GM12878 (cell line): ENCODE measurements around the gene PLVAP. TPM values are rescaled to one million over a fixed set of nuclear protein-coding genes. Genes with fewer than 3 reads are reported as not detected.

Experiments used
- ATAC-seq: fragments of 200-7000 bp; cut with Tn5 transposase; 3 replicates; pipeline ENCODE4 v1.9.1; 2020; ENCODE audit warnings: mild to moderate bottlenecking, moderate library complexity
- BruUV-seq: library from RNA; stranded (reverse); fragments of 400-500 nt; replicated peaks from 2 replicates; lab custom pipeline; 2021; lab: Mats Ljungman, UMichigan
- CTCF ChIA-PET: fragments of 300-600 bp; sonication (Branson Sonifier 250); formaldehyde crosslinking; extraction: SDS; loops from one replicate; lab custom pipeline; 2021; ENCODE audit warnings: inconsistent platforms; lab: Yijun Ruan, JAX
- POLR2A ChIA-PET: fragments of 350-600 bp; formaldehyde crosslinking; extraction: SDS; loops from one replicate; lab custom pipeline; 2021; ENCODE audit warnings: inconsistent platforms; lab: Charles Lee
- RAD21 ChIA-PET: fragments of 300-600 bp; sonication (Branson Sonifier 250); formaldehyde crosslinking; loops from one replicate; lab custom pipeline; 2023; ENCODE audit warnings: antibody characterized with exemption; ENCODE audit not compliant: unreplicated experiment; lab: Charles Lee
- SMC1A ChIA-PET: fragments of 300-600 bp; sonication (Branson Sonifier 250); formaldehyde crosslinking; loops from one replicate; lab custom pipeline; 2023; ENCODE audit not compliant: unreplicated experiment, uncharacterized antibody; lab: Charles Lee
- DNase-seq: peaks from one replicate; pipeline ENCODE4 v3.0.0-alpha.2; 2011; ENCODE audit warnings: low read depth, low spot score
- FAIRE-seq: peaks from 3 replicates; lab custom pipeline; 2011; peaks lifted over from hg19 to GRCh38; lab: Jason Lieb, UNC
- H2AFZ ChIP-seq: 2 replicates; pipeline ENCODE4 v1.6.0; 2011; ENCODE audit warnings: low read depth, low read length, control low read depth; ENCODE audit not compliant: control insufficient read depth
- H3K27ac ChIP-seq: 2 replicates; pipeline ENCODE4 v1.5.1; 2011; ENCODE audit warnings: control low read depth; ENCODE audit not compliant: control insufficient read depth, insufficient read depth
- H3K27me3 ChIP-seq, 2 experiments: replicated peaks in 1 of 2; 2 replicates each; pipeline versions ENCODE4 v1.6.0 to v1.6.1; 2011; ENCODE audit warnings: low read length in 1 of 2; ENCODE audit not compliant: control insufficient read depth in 2 of 2, insufficient read depth in 2 of 2
- H3K36me3 ChIP-seq, 2 experiments: 2 replicates each; pipeline ENCODE4 v1.5.1; 2011; ENCODE audit warnings: low read length in 1 of 2; ENCODE audit not compliant: control insufficient read depth in 2 of 2, insufficient read depth in 2 of 2
- H3K4me1 ChIP-seq: 2 replicates; pipeline ENCODE4 v1.6.1; 2011; ENCODE audit warnings: mild to moderate bottlenecking, low read length, moderate library complexity, mixed read lengths; ENCODE audit not compliant: control insufficient read depth, insufficient read depth
- H3K4me2 ChIP-seq: 2 replicates; pipeline ENCODE4 v1.6.0; 2011; ENCODE audit warnings: control low read depth; ENCODE audit not compliant: control insufficient read depth, insufficient read depth
- H3K4me3 ChIP-seq: fragments of 200-600 bp; sonication (generic); 2 replicates; pipeline ENCODE4 v1.5.1; 2016
- H3K79me2 ChIP-seq: 2 replicates; pipeline ENCODE4 v1.6.0; 2011; ENCODE audit warnings: low read length; ENCODE audit not compliant: control insufficient read depth, insufficient read depth
- H3K9ac ChIP-seq: 2 replicates; pipeline ENCODE4 v1.8.0; 2011; ENCODE audit warnings: low read length, control low read depth, mixed read lengths; ENCODE audit not compliant: control insufficient read depth, insufficient read depth
- H3K9me3 ChIP-seq: replicated peaks from 3 replicates; pipeline ENCODE4 v1.5.1; 2011; ENCODE audit warnings: mild to moderate bottlenecking, low read length; ENCODE audit not compliant: control insufficient read depth, insufficient read depth
- H4K20me1 ChIP-seq: 2 replicates; pipeline ENCODE4 v1.6.0; 2011; ENCODE audit not compliant: control insufficient read depth, insufficient read depth
- BRCA1 ChIP-seq: IDR thresholded peaks from 2 replicates; pipeline ENCODE4 v1.6.1; 2011; ENCODE audit warnings: low read depth, low read length, improper control_type of control experiment
- CTCF ChIP-seq, 3 experiments: IDR thresholded peaks in 2 of 3; conservative IDR thresholded peaks in 1 of 3; 2 replicates each; pipeline ENCODE4 v1.5.1; 2011; ENCODE audit warnings: low read depth in 3 of 3, low read length in 3 of 3, mild to moderate bottlenecking in 3 of 3, control low read depth in 2 of 3, moderate library complexity in 2 of 3, inconsistent platforms in 1 of 3, mixed read lengths in 1 of 3; ENCODE audit not compliant: control insufficient read depth in 2 of 3, insufficient read depth in 1 of 3; ENCODE audit errors: extremely low read depth in 1 of 3
- E2F8 ChIP-seq: fragments of 450-650 bp; IDR thresholded peaks from 2 replicates; pipeline ENCODE4 v1.6.1; 2018; ENCODE audit warnings: mild to moderate bottlenecking, low read depth, moderate library complexity; ENCODE audit not compliant: partially characterized antibody
- JUNB ChIP-seq: IDR thresholded peaks from 2 replicates; pipeline ENCODE4 v1.6.1; 2016; ENCODE audit warnings: antibody characterized with exemption, mild to moderate bottlenecking
- NBN ChIP-seq: fragments of 450-650 bp; IDR thresholded peaks from 2 replicates; pipeline ENCODE4 v1.6.1; 2016
- NFIC ChIP-seq: IDR thresholded peaks from 2 replicates; pipeline ENCODE4 v1.6.1; 2012; ENCODE audit warnings: low read depth, mild to moderate bottlenecking, inconsistent platforms, low read length, moderate library complexity
- POU2F2 ChIP-seq: IDR thresholded peaks from 3 replicates; pipeline ENCODE4 v1.6.1; 2011; ENCODE audit warnings: low read depth, mild to moderate bottlenecking, low read length, borderline replicate concordance
- RAD21 ChIP-seq: IDR thresholded peaks from 2 replicates; pipeline ENCODE4 v1.6.1; 2011; ENCODE audit warnings: mild to moderate bottlenecking, low read depth, low read length, moderate library complexity; ENCODE audit not compliant: insufficient read depth
- SMARCA5 ChIP-seq: fragments of 450-650 bp; IDR thresholded peaks from 2 replicates; pipeline ENCODE4 v1.6.1; 2017; ENCODE audit warnings: mild to moderate bottlenecking
- SMC3 ChIP-seq: IDR thresholded peaks from 2 replicates; pipeline ENCODE4 v1.6.1; 2011; ENCODE audit warnings: low read length, improper control_type of control experiment, borderline replicate concordance
- SPI1 ChIP-seq: IDR thresholded peaks from 2 replicates; pipeline ENCODE4 v1.6.1; 2011; ENCODE audit warnings: low read depth, mild to moderate bottlenecking, low read length, moderate library complexity, borderline replicate concordance; ENCODE audit not compliant: insufficient read depth
- WRNIP1 ChIP-seq: IDR thresholded peaks from 2 replicates; pipeline ENCODE4 v1.6.1; 2011; ENCODE audit warnings: low read depth, low read length, improper control_type of control experiment, borderline replicate concordance
- ZNF217 ChIP-seq: fragments of 450-650 bp; IDR thresholded peaks from 2 replicates; pipeline ENCODE4 v1.6.1; 2017; ENCODE audit warnings: antibody characterized with exemption, mild to moderate bottlenecking
- ZNF384 ChIP-seq: IDR thresholded peaks from 2 replicates; pipeline ENCODE4 v1.6.1; 2012; ENCODE audit warnings: low read depth, mild to moderate bottlenecking, low read length, improper control_type of control experiment, borderline replicate concordance
- WGBS: methylation state at CpG from one replicate; pipeline ENCODE4 v1.1.6; 2016; ENCODE audit warnings: low lambda C conversion rate; ENCODE audit not compliant: insufficient replicate concordance, insufficient coverage; ENCODE audit errors: missing lambda C conversion rate; 5-methylcytosine and 5-hydroxymethylcytosine counted together
- in situ Hi-C: fragments of 300-500 bp; cut with MboI; formaldehyde crosslinking; loops from 9 replicates; pipeline ENCODE4 v1.14.3; 2018; ENCODE audit warnings: mixed read lengths
- intact Hi-C: fragments of 100-400 bp; cut with micrococcal nuclease; formaldehyde crosslinking; loops from one replicate; pipeline ENCODE4 v1.14.2; 2022; ENCODE audit not compliant: unreplicated experiment
- polyA plus RNA-seq, 11 experiments: library from polyadenylated mRNA; depleted of rRNA in 4 of 11; unstranded in 6 of 11; stranded (reverse) in 5 of 11; fragments of >200 nt; fragmentation: Nextera tagmentation in 4 of 11; fragmentation: Illumina TruSeq in 1 of 11; extraction: Ambion mirVana in 4 of 11; extraction: Trizol in 1 of 11; gene quantifications; 1 replicate in 1 of 11; 2 replicates in 10 of 11; pipeline versions ENCODE4 v1.2.1 to v1.2.3, GENCODE V29; 2011 to 2016; ENCODE audit warnings: inconsistent platforms in 2 of 11, missing spikeins in 2 of 11, low read depth in 1 of 11
- total RNA-seq, 4 experiments: library from RNA; depleted of rRNA in 3 of 4; stranded (reverse); fragments of >200 nt in 3 of 4; fragmentation: Illumina TruSeq in 1 of 4; extraction: Trizol in 1 of 4; gene quantifications; 2 replicates each; pipeline versions ENCODE4 v1.2.1 to v1.2.3, GENCODE V29; 2013 to 2021
- TF ChIP-seq, protein P1 (sequence below): fragments of 450-650 bp; IDR thresholded peaks from 2 replicates; pipeline ENCODE4 v1.6.1; 2016; ENCODE audit warnings: mild to moderate bottlenecking

The PLVAP gene
- total and polyA plus RNA-seq, 10 of the 15 experiments (the other 5 are each of a cell fraction or from before 2014, with no cell fraction given): 0.03 to 0.54 (median 0.06) TPM; not detected in 4

- intact Hi-C loops (loop anchor here (1.0 kb wide), 1 partner anchor 71 kb away; no protein-coding TSS in a partner anchor), in situ Hi-C loops (loop anchor here (5.0 kb wide), 1 partner anchor 72 kb away; no protein-coding TSS in a partner anchor)
- H3K4me1 ChIP-seq: peaks cover 9% of the 10 kb centered on the region
- H3K27ac ChIP-seq: no peak overlapping the region
- H2AFZ ChIP-seq: no peak overlapping the region
- peaks cover 2% of the 10 kb centered on the region in 2 experiments; a peak in 3 of 4 replicates for H3K27me3 ChIP-seq
- H3K4me3 ChIP-seq: no peak overlapping the region
- H3K36me3 ChIP-seq: peaks cover 3 to 9% of the 10 kb centered on the region in 2 experiments; a peak in 2 of 4 replicates
- no peak overlapping the region for H3K9ac ChIP-seq
- 0 out of 2 replicates have a peak overlapping the region, but pooled peaks have one; percentile 3 for H3K4me2 ChIP-seq
- ChIA-PET CTCF (interaction anchor here (0.8 to 4.0 kb wide), 7 partner anchors 9 to 91 kb away, joined by 3 to 36 read pairs (median 7); no protein-coding TSS in a partner anchor), POLR2A (interaction anchor here (0.5 kb wide), 1 partner anchor 77 kb away, joined by 5 read pairs; no protein-coding TSS in a partner anchor), SMC1A (interaction anchor here (0.7 to 1.2 kb wide), 2 partner anchors 21 to 50 kb away, joined by 3 read pairs; no protein-coding TSS in a partner anchor), RAD21 (interaction anchor here (1.2 kb wide), 1 partner anchor 25 kb away, joined by 4 read pairs; the partner anchor contains the start of gene MVB12A)
- BruUV-seq: no TSS peak
- FAIRE-seq (peak; percentile 70), DNase-seq (no peak), ATAC-seq (peak; percentile 74)
- H3K9me3 ChIP-seq: no peaks in the 10 kb centered on the region; the same call in 2 of the 3 replicates
- no peaks in the 10 kb centered on the region for H3K79me2 ChIP-seq
- no peaks in the 10 kb centered on the region for H4K20me1 ChIP-seq
- 21% methylated on average over 19 of the region's 19 CpGs for WGBS
- TF ChIP-seq E2F8 (peak; percentile 16), SMC3 (peak; percentile 60), SMARCA5 (peak; percentile 99), ZNF384 (no peak), JUNB (no peak), SPI1 (no peak), RAD21 (peak; percentile 62), ZNF217 (peak; percentile 95), NFIC (no peak), BRCA1 (no peak), POU2F2 (peak; percentile 61; the same call in 2 of the 3 replicates), NBN (peak; percentile 92), CTCF (IDR thresholded peaks at IDR 0.05 in 2 of 3, conservative IDR thresholded peaks at IDR 0.05 in 1 of 3; ENCODE audit: control insufficient read depth in 2 of 3, extremely low read depth in 1 of 3, insufficient read depth in 1 of 3, low read depth in 3 of 3, low read length in 3 of 3) (peak; percentile 71 to 77 (median 73)), WRNIP1 (no peak)
- TF ChIP-seq, protein P1, sequence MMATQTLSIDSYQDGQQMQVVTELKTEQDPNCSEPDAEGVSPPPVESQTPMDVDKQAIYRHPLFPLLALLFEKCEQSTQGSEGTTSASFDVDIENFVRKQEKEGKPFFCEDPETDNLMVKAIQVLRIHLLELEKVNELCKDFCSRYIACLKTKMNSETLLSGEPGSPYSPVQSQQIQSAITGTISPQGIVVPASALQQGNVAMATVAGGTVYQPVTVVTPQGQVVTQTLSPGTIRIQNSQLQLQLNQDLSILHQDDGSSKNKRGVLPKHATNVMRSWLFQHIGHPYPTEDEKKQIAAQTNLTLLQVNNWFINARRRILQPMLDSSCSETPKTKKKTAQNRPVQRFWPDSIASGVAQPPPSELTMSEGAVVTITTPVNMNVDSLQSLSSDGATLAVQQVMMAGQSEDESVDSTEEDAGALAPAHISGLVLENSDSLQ: no peak
Measured at GRCh38 chr19:17394891-17395415, 17.8 kb upstream of the PLVAP start.
